Muscle layer of colon (tissue), 2 donors: ENCODE measurements around the gene RGS9BP.
"Not testable (repeated sequence)": the region's sequence is repeated elsewhere in the genome, so short reads cannot be mapped to it uniquely, and the experiment has no call there.

Experiments
- H3K27ac ChIP-seq: one replicate; pipeline ENCODE4 v1.7.0; 2013; ENCODE audit warnings: low read depth, mild to moderate bottlenecking, low read length, moderate library complexity
- H3K27me3 ChIP-seq, 2 donors: one replicate each; pipeline ENCODE4 v1.7.0; 2013; ENCODE audit warnings: low read length in 2 of 2, mild to moderate bottlenecking in 2 of 2; ENCODE audit not compliant: insufficient read depth in 2 of 2, control insufficient read depth in 1 of 2
- H3K36me3 ChIP-seq: one replicate; pipeline ENCODE4 v1.7.0; 2013; ENCODE audit warnings: mild to moderate bottlenecking, low read length; ENCODE audit not compliant: insufficient read depth
- H3K4me1 ChIP-seq: one replicate; pipeline ENCODE4 v1.7.0; 2013; ENCODE audit warnings: mild to moderate bottlenecking, low read length; ENCODE audit not compliant: insufficient read depth
- H3K4me3 ChIP-seq, 2 donors: one replicate each; pipeline ENCODE4 v1.7.0; 2013; ENCODE audit warnings: low read length in 2 of 2, low read depth in 1 of 2, mild to moderate bottlenecking in 1 of 2, moderate library complexity in 1 of 2
- H3K9ac ChIP-seq: one replicate; pipeline ENCODE4 v1.7.0; 2013; ENCODE audit warnings: low read length
- H3K9me3 ChIP-seq: one replicate; pipeline ENCODE4 v1.7.0; 2013; ENCODE audit warnings: mild to moderate bottlenecking, low read length
- donor health status: abdominal sarcoma.
- donor health status: Adenocarcinoma of cecum.

RGS9BP gene

GRCh38 chr19:32651729-32652140, 23.9 kb upstream of the RGS9BP start:
- H3K9ac ChIP-seq: no peak overlapping the region
- H3K9me3 ChIP-seq: no peaks in the 10 kb centered on the region
- H3K27ac ChIP-seq: no peak overlapping the region
- H3K4me3 ChIP-seq: no peak overlapping the region
- peaks cover 17% of the 10 kb centered on the region for H3K4me1 ChIP-seq
- H3K36me3 ChIP-seq: peaks cover 38% of the 10 kb centered on the region
- no peaks in the 10 kb centered on the region for H3K27me3 ChIP-seq

- not testable (repeated sequence) for H3K9ac ChIP-seq, H3K27ac ChIP-seq, H3K4me3 ChIP-seq, H3K27me3 ChIP-seq, H3K9me3 ChIP-seq
- H3K36me3 ChIP-seq: peaks cover 33% of the 10 kb centered on the region
- peaks cover 17% of the 10 kb centered on the region for H3K4me1 ChIP-seq
Measured at GRCh38 chr19:32652331-32652730, 23.3 kb upstream of the RGS9BP start.

- Histone ChIP-seq H3K9me3 (no peaks in the 10 kb centered on the region), H3K36me3 (peaks cover 27% of the 10 kb centered on the region), H3K27me3 (no peaks in the 10 kb centered on the region), H3K4me3 (no peak overlapping the region), H3K27ac (no peak overlapping the region), H3K9ac (no peak overlapping the region), H3K4me1 (peaks cover 17% of the 10 kb centered on the region)
Measured at GRCh38 chr19:32652894-32653598, 22.6 kb upstream of the RGS9BP start.

- H3K36me3 ChIP-seq: peaks cover 29% of the 10 kb centered on the region
- no peak overlapping the region for H3K27ac ChIP-seq
- H3K27me3 ChIP-seq: no peaks in the 10 kb centered on the region
- H3K9me3 ChIP-seq: no peaks in the 10 kb centered on the region
- peaks cover 17% of the 10 kb centered on the region for H3K4me1 ChIP-seq
- no peak overlapping the region for H3K9ac ChIP-seq
- no peak overlapping the region for H3K4me3 ChIP-seq
Measured at GRCh38 chr19:32653599-32653915, 22.1 kb upstream of the RGS9BP start.

- peaks cover 16% of the 10 kb centered on the region for H3K36me3 ChIP-seq
- H3K27ac ChIP-seq, H3K4me3 ChIP-seq, H3K9me3 ChIP-seq, H3K27me3 ChIP-seq, H3K9ac ChIP-seq: not testable (repeated sequence)
- peaks cover 17% of the 10 kb centered on the region for H3K4me1 ChIP-seq
Measured at GRCh38 chr19:32656379-32656778, 19.3 kb upstream of the RGS9BP start.

- H3K4me3 ChIP-seq: no peak overlapping the region
- peaks cover 2% of the 10 kb centered on the region for H3K4me1 ChIP-seq
- H3K27ac ChIP-seq: no peak overlapping the region
- H3K27me3 ChIP-seq: no peaks in the 10 kb centered on the region
- no peak overlapping the region for H3K9ac ChIP-seq
- no peaks in the 10 kb centered on the region for H3K9me3 ChIP-seq
- peaks cover 16% of the 10 kb centered on the region for H3K36me3 ChIP-seq
Measured at GRCh38 chr19:32658075-32658474, 17.6 kb upstream of the RGS9BP start.

- Histone ChIP-seq H3K27ac (no peak overlapping the region), H3K36me3 (peaks cover 16% of the 10 kb centered on the region), H3K9me3 (no peaks in the 10 kb centered on the region), H3K4me3 (no peak overlapping the region), H3K9ac (no peak overlapping the region), H3K4me1 (no peaks in the 10 kb centered on the region), H3K27me3 (no peaks in the 10 kb centered on the region)
Measured at GRCh38 chr19:32658527-32658926, 17.1 kb upstream of the RGS9BP start.

- Histone ChIP-seq H3K9me3 (no peaks in the 10 kb centered on the region), H3K4me1 (no peaks in the 10 kb centered on the region), H3K4me3 (no peak overlapping the region), H3K9ac (no peak overlapping the region), H3K36me3 (peaks cover 8% of the 10 kb centered on the region), H3K27ac (no peak overlapping the region), H3K27me3 (no peaks in the 10 kb centered on the region)
Measured at GRCh38 chr19:32661318-32661717, 14.3 kb upstream of the RGS9BP start.

- H3K27ac ChIP-seq: no peak overlapping the region
- peaks cover 12% of the 10 kb centered on the region for H3K36me3 ChIP-seq
- H3K4me3 ChIP-seq: no peak overlapping the region
- H3K4me1 ChIP-seq: no peaks in the 10 kb centered on the region
- no peaks in the 10 kb centered on the region for H3K9me3 ChIP-seq
- no peaks in the 10 kb centered on the region for H3K27me3 ChIP-seq
- H3K9ac ChIP-seq: no peak overlapping the region
Measured at GRCh38 chr19:32662186-32662585, 13.5 kb upstream of the RGS9BP start.

- Histone ChIP-seq H3K9me3 (no peaks in the 10 kb centered on the region), H3K4me3 (no peak overlapping the region), H3K36me3 (peaks cover 4% of the 10 kb centered on the region), H3K4me1 (no peaks in the 10 kb centered on the region), H3K27ac (no peak overlapping the region), H3K27me3 (no peaks in the 10 kb centered on the region), H3K9ac (no peak overlapping the region)
Measured at GRCh38 chr19:32666084-32666483, 9.6 kb upstream of the RGS9BP start.

- Histone ChIP-seq H3K27me3 (no peaks in the 10 kb centered on the region), H3K9ac (no peak overlapping the region), H3K4me1 (peaks cover 14% of the 10 kb centered on the region)
Measured at GRCh38 chr19:32669310-32669709, 6.3 kb upstream of the RGS9BP start.

GRCh38 chr19:32671883-32672593, 3.6 kb upstream of the RGS9BP start:
- no peak overlapping the region for H3K27ac ChIP-seq
- no peaks in the 10 kb centered on the region for H3K9me3 ChIP-seq
- H3K9ac ChIP-seq: no peak overlapping the region
- no peak overlapping the region for H3K4me3 ChIP-seq
- H3K27me3 ChIP-seq: peaks cover 0 to 13% of the 10 kb centered on the region in 2 donors
- H3K4me1 ChIP-seq: peaks cover 14% of the 10 kb centered on the region
- H3K36me3 ChIP-seq: peaks cover under 1% of the 10 kb centered on the region

More at GRCh38 chr19:32669310-32669709, 6.3 kb upstream of the RGS9BP start:
- Histone ChIP-seq H3K36me3 (peaks cover 4% of the 10 kb centered on the region), H3K4me3 (no peak overlapping the region), H3K27ac (no peak overlapping the region), H3K9me3 (no peaks in the 10 kb centered on the region)
